ENCODE data around the gene ANKRD65. TPM values are rescaled to one million over a fixed set of nuclear protein-coding genes. Genes with fewer than 3 reads are reported as not detected.
"Not testable (repeated sequence)": the region's sequence is repeated elsewhere in the genome, so short reads cannot be mapped to it uniquely, and the experiment has no call there.

The ANKRD65 gene
- total and polyA plus RNA-seq, 2 donors (not counting 3 experiments of a cell fraction or from before 2014, with no cell fraction given) = 0.15 to 0.38 TPM

GRCh38 chr1:1452882-1453281, 31.8 kb upstream of the ANKRD65 start:
- CTCF ChIA-PET = no interaction called here
- no TSS peak for BruUV-seq (replicated peaks)

DNA sequence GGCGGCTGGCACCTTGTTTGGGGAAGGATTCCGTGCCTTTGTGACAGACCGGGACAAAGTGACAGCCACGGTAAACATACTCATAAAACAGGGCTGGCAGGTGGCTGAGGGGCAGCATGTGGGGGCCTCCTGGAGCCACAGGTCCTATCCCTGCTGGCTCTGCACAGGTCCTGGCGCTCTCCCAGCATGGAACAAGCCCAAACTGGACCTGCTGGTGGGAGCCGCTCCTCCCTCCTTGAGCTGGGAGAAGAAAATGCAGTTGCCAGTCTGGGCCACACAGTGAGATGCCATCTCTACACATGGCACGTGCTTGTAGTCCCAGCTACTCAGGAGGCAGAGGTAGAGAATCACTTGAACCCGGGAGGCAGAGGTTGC, 31.3 kb upstream of the ANKRD65 start:
- H4K20me1 ChIP-seq (replicated peaks; ENCODE audit: control insufficient read depth, extremely low read depth, insufficient read depth, low read length); intact Hi-C loops (cut with micrococcal nuclease); CTCF ChIA-PET; H2AFZ ChIP-seq (ENCODE audit: low read depth, low read length); H3K27ac ChIP-seq (ENCODE audit: insufficient read depth, low read depth, low read length); FAIRE-seq; H3K4me3 ChIP-seq (replicated peaks in 1 of 3; ENCODE audit: insufficient read depth in 1 of 3, low read depth in 1 of 3, low read length in 3 of 3); H3K27me3 ChIP-seq (ENCODE audit: control insufficient read depth in 2 of 2, insufficient read depth in 2 of 2, low read length in 2 of 2); H3K36me3 ChIP-seq (ENCODE audit: control insufficient read depth in 2 of 2, extremely low read depth in 1 of 2, insufficient read depth in 2 of 2, low read length in 2 of 2); H3K79me2 ChIP-seq (ENCODE audit: control insufficient read depth, insufficient read depth, low read length); dilution Hi-C loops (cut with MboI; ENCODE audit: extremely low pct_ligation_motif_present, low sequenced_read_pairs); H3K4me2 ChIP-seq (ENCODE audit: insufficient read depth, low read length); H3K4me1 ChIP-seq (ENCODE audit: control insufficient read depth, extremely low read depth, insufficient read depth, low read length); H3K9me1 ChIP-seq (replicated peaks; ENCODE audit: control insufficient read depth, extremely low read depth, insufficient read depth, low read length); H3K9ac ChIP-seq (replicated peaks; ENCODE audit: extremely low read depth, insufficient read depth, low read length); BruUV-seq (replicated peaks); DNase-seq (ENCODE audit: low read depth, low spot score); POLR2A ChIA-PET; H3K9me3 ChIP-seq (replicated peaks; ENCODE audit: control insufficient read depth, insufficient read depth, low read length): not testable (repeated sequence)

More at GRCh38 chr1:1452882-1453281, 31.8 kb upstream of the ANKRD65 start:
- intact Hi-C loops (cut with micrococcal nuclease) (no loop called here), dilution Hi-C loops (cut with MboI; ENCODE audit: extremely low pct_ligation_motif_present, low sequenced_read_pairs) (no loop called here)
- Histone ChIP-seq H3K79me2 (ENCODE audit: control insufficient read depth, insufficient read depth, low read length) (no peaks in the 10 kb centered on the region), H3K9me1 (replicated peaks; ENCODE audit: control insufficient read depth, extremely low read depth, insufficient read depth, low read length) (no peaks in the 10 kb centered on the region), H2AFZ (ENCODE audit: low read depth, low read length) (no peak overlapping the region), H3K4me2 (ENCODE audit: insufficient read depth, low read length) (no peak overlapping the region), H3K4me1 (ENCODE audit: control insufficient read depth, extremely low read depth, insufficient read depth, low read length) (no peaks in the 10 kb centered on the region), H3K36me3 (ENCODE audit: control insufficient read depth in 2 of 2, extremely low read depth in 1 of 2, insufficient read depth in 2 of 2, low read length in 2 of 2) (no peaks in the 10 kb centered on the region), H3K9me3 (replicated peaks; ENCODE audit: control insufficient read depth, insufficient read depth, low read length) (no peaks in the 10 kb centered on the region), H3K4me3 (replicated peaks in 1 of 3; ENCODE audit: insufficient read depth in 1 of 3, low read depth in 1 of 3, low read length in 3 of 3) (no peak overlapping the region), H3K27ac (ENCODE audit: insufficient read depth, low read depth, low read length) (no peak overlapping the region), H3K9ac (replicated peaks; ENCODE audit: extremely low read depth, insufficient read depth, low read length) (no peak overlapping the region), H4K20me1 (replicated peaks; ENCODE audit: control insufficient read depth, extremely low read depth, insufficient read depth, low read length) (no peaks in the 10 kb centered on the region), H3K27me3 (ENCODE audit: control insufficient read depth in 2 of 2, insufficient read depth in 2 of 2, low read length in 2 of 2) (no peaks in the 10 kb centered on the region)
- POLR2A ChIA-PET = no interaction called here
- FAIRE-seq (no peak), DNase-seq (ENCODE audit: low read depth, low spot score) (no peak)
- TF ChIP-seq POLR2A (IDR thresholded peaks at IDR 0.05; ENCODE audit: low read depth, low read length) (no peak), FOS (IDR thresholded peaks at IDR 0.05; ENCODE audit: borderline replicate concordance, insufficient read depth, low read length) (no peak), JUN (IDR thresholded peaks at IDR 0.05; ENCODE audit: borderline replicate concordance, insufficient read depth, insufficient read length, low read depth) (no peak), POLR2AphosphoS5 (IDR thresholded peaks at IDR 0.05; ENCODE audit: insufficient read depth, low read depth, low read length) (no peak), MAX (IDR thresholded peaks at IDR 0.05; ENCODE audit: insufficient read depth, insufficient read length) (no peak), EZH2 (IDR thresholded peaks at IDR 0.05; ENCODE audit: borderline replicate concordance, low read depth, low read length, severe bottlenecking) (no peak), MYC (IDR thresholded peaks at IDR 0.05; ENCODE audit: low read depth, low read length) (no peak), GATA2 (IDR thresholded peaks at IDR 0.05; ENCODE audit: insufficient read depth, insufficient read length, low read depth, low read length) (no peak), CTCF (IDR thresholded peaks at IDR 0.05; ENCODE audit: extremely low read depth in 1 of 2, insufficient read depth in 1 of 2, low read depth in 1 of 2, low read length in 2 of 2) (no peak)
